ENCODE results near the gene NOS1AP. TPM values are rescaled to one million over a fixed set of nuclear protein-coding genes. Genes with fewer than 3 reads are reported as not detected.
"Not testable (repeated sequence)": the region's sequence is repeated elsewhere in the genome, so short reads cannot be mapped to it uniquely, and the experiment has no call there.

Gene NOS1AP
- total RNA-seq, 1 donor from 2014 or later, result 4.9 TPM

- DNase-seq (no peak), ATAC-seq (no peak)
- Histone ChIP-seq H3K9me3 (no peaks in the 10 kb centered on the region), H3K27me3 (no peaks in the 10 kb centered on the region), H3K27ac (no peak overlapping the region), H3K4me1 (no peaks in the 10 kb centered on the region), H3K4me3 (no peak overlapping the region), H3K36me3 (no peaks in the 10 kb centered on the region)
- TF ChIP-seq CTCF (IDR thresholded peaks at IDR 0.05), result no peak
- intact Hi-C loops (cut with DNase I), result loop anchor here (5.0 to 10.0 kb wide), 2 partner anchors 221 to 328 kb away; partner anchors contain the start of gene C1orf226
Measured at GRCh38 chr1:162056579-162056978, 12.9 kb upstream of the NOS1AP start.

GRCh38 chr1:162059721-162060120 lies 9.8 kb upstream of the NOS1AP start:
- intact Hi-C loops (cut with DNase I), result loop anchor here (5.0 to 10.0 kb wide), 2 partner anchors 218 to 325 kb away; partner anchors contain the start of gene C1orf226
- no peak for TF ChIP-seq CTCF (IDR thresholded peaks at IDR 0.05)
- Histone ChIP-seq H3K4me1 (no peaks in the 10 kb centered on the region), H3K36me3 (no peaks in the 10 kb centered on the region), H3K9me3 (no peaks in the 10 kb centered on the region), H3K27ac (no peak overlapping the region), H3K4me3 (no peak overlapping the region), H3K27me3 (peaks cover 5% of the 10 kb centered on the region)
- DNase-seq, result no peak
- ATAC-seq, result no peak

- no peak for ATAC-seq
- intact Hi-C loops (cut with DNase I), result no loop called here
- H3K4me1 ChIP-seq, result no peaks in the 10 kb centered on the region
- H3K4me3 ChIP-seq, result no peak overlapping the region
- no peaks in the 10 kb centered on the region for H3K36me3 ChIP-seq
- DNase-seq, result no peak
- peaks cover 11% of the 10 kb centered on the region for H3K27me3 ChIP-seq
- H3K9me3 ChIP-seq, result no peaks in the 10 kb centered on the region
- H3K27ac ChIP-seq, result no peak overlapping the region
- TF ChIP-seq CTCF (IDR thresholded peaks at IDR 0.05), result no peak
Measured at GRCh38 chr1:162060314-162060713, 9.2 kb upstream of the NOS1AP start.

GRCh38 chr1:162062542-162063015 lies 6.9 kb upstream of the NOS1AP start:
- intact Hi-C loops (cut with DNase I), result no loop called here
- no peaks in the 10 kb centered on the region for H3K9me3 ChIP-seq
- no peak overlapping the region for H3K27ac ChIP-seq
- peaks cover 15% of the 10 kb centered on the region for H3K27me3 ChIP-seq
- no peaks in the 10 kb centered on the region for H3K4me1 ChIP-seq
- no peak overlapping the region for H3K4me3 ChIP-seq
- DNase-seq, result no peak
- no peak for TF ChIP-seq CTCF (IDR thresholded peaks at IDR 0.05)
- ATAC-seq, result no peak
- H3K36me3 ChIP-seq, result no peaks in the 10 kb centered on the region

GRCh38 chr1:162065016-162065415 lies 4.5 kb upstream of the NOS1AP start:
- Histone ChIP-seq H3K4me1 (no peaks in the 10 kb centered on the region), H3K27ac (no peak overlapping the region), H3K9me3 (no peaks in the 10 kb centered on the region), H3K27me3 (peaks cover 24% of the 10 kb centered on the region), H3K36me3 (no peaks in the 10 kb centered on the region), H3K4me3 (no peak overlapping the region)
- no peak for TF ChIP-seq CTCF (IDR thresholded peaks at IDR 0.05)
- ATAC-seq (no peak), DNase-seq (no peak)
- intact Hi-C loops (cut with DNase I), result no loop called here

GRCh38 chr1:162066836-162067235 lies 2.7 kb upstream of the NOS1AP start:
- H3K27ac ChIP-seq; H3K36me3 ChIP-seq; H3K4me3 ChIP-seq; H3K4me1 ChIP-seq; DNase-seq; ATAC-seq; H3K9me3 ChIP-seq; intact Hi-C loops (cut with DNase I): not testable (repeated sequence)
- H3K27me3 ChIP-seq, result peaks cover 28% of the 10 kb centered on the region

Data from upper lobe of right lung (tissue), 1 donor.